K562 (cell line): ENCODE data around the gene AMFR. TPM values are rescaled to one million over a fixed set of nuclear protein-coding genes. Genes with fewer than 3 reads are reported as not detected.

Experiments used
- ATAC-seq: fragments of 200-7000 bp; cut with Tn5 transposase; 3 replicates; pipeline ENCODE4 v1.9.1; 2020; ENCODE audit warnings: moderate library complexity
- BruUV-seq: library from RNA; stranded (reverse); fragments of 400-500 nt; replicated peaks from 2 replicates; lab custom pipeline; 2021; lab: Mats Ljungman, UMichigan
- CTCF ChIA-PET: fragments of 300-600 bp; formaldehyde crosslinking; extraction: SDS; loops from one replicate; lab custom pipeline; 2021; ENCODE audit warnings: low intra/inter-chr PET ratio; lab: Yijun Ruan, JAX
- POLR2A ChIA-PET: fragments of 300-600, 350-650 bp; sonication (Branson Sonifier 250); formaldehyde crosslinking; extraction: SDS; loops from one replicate; lab custom pipeline; 2021; ENCODE audit warnings: antibody characterized with exemption, inconsistent platforms; lab: Yijun Ruan, JAX
- DNase-seq, 4 experiments: peaks; one replicate each; pipeline versions ENCODE4 v3.0.0 to v3.0.0-alpha.2; 2011 to 2018; ENCODE audit warnings: low spot score in 3 of 4, mixed read lengths in 3 of 4; ENCODE audit errors: extremely low read depth in 1 of 4
- FAIRE-seq: peaks from 2 replicates; lab custom pipeline; 2011; peaks lifted over from hg19 to GRCh38; lab: Jason Lieb, UNC
- H2AFZ ChIP-seq: 2 replicates; pipeline ENCODE4 v1.6.0; 2011; ENCODE audit warnings: low read depth, low read length, control low read depth, inconsistent platforms
- H3K27ac ChIP-seq: fragments of 200-600 bp; 3 replicates; pipeline ENCODE4 v1.8.0; 2011; ENCODE audit warnings: low read depth, mild to moderate bottlenecking, control low read depth, inconsistent platforms, low read length, moderate library complexity, mixed read lengths; ENCODE audit errors: extremely low read depth
- H3K27me3 ChIP-seq, 2 experiments: fragments of 300-600 bp in 1 of 2; 2 replicates in 1 of 2; 3 replicates in 1 of 2; pipeline versions ENCODE4 v1.6.0 to v1.8.0; 2011; ENCODE audit warnings: inconsistent platforms in 2 of 2, low read length in 2 of 2, mild to moderate bottlenecking in 1 of 2, mixed read lengths in 1 of 2, moderate library complexity in 1 of 2; ENCODE audit not compliant: control insufficient read depth in 2 of 2, insufficient read depth in 2 of 2
- H3K36me3 ChIP-seq: fragments of 300-600 bp; 3 replicates; pipeline ENCODE4 v1.8.0; 2011; ENCODE audit warnings: mild to moderate bottlenecking, low read length, inconsistent platforms; ENCODE audit not compliant: control insufficient read depth, insufficient read depth
- H3K4me1 ChIP-seq, 2 experiments: fragments of 200-600 bp in 1 of 2; replicated peaks in 1 of 2; 2 replicates in 1 of 2; 3 replicates in 1 of 2; pipeline versions ENCODE4 v1.5.1 to v1.8.0; 2011; ENCODE audit warnings: inconsistent platforms in 2 of 2, low read length in 2 of 2, mild to moderate bottlenecking in 1 of 2, mixed read lengths in 1 of 2, moderate library complexity in 1 of 2; ENCODE audit not compliant: control insufficient read depth in 2 of 2, insufficient read depth in 2 of 2
- H3K4me2 ChIP-seq: 2 replicates; pipeline ENCODE4 v1.6.1; 2011; ENCODE audit warnings: low read length, control low read depth, inconsistent platforms, mixed read lengths; ENCODE audit not compliant: insufficient read depth
- H3K4me3 ChIP-seq: fragments of 200-600 bp; sonication (generic), shearing (Covaris generic); 2 replicates; pipeline ENCODE4 v1.5.1; 2016; ENCODE audit warnings: control low read depth, inconsistent platforms
- H3K79me2 ChIP-seq: fragments of 200-600 bp; 3 replicates; pipeline ENCODE4 v1.8.0; 2011; ENCODE audit warnings: low read length, inconsistent platforms; ENCODE audit not compliant: control insufficient read depth, insufficient read depth
- H3K9ac ChIP-seq, 2 experiments: 2 replicates each; pipeline versions ENCODE4 v1.6.0 to v1.6.1; 2011; ENCODE audit warnings: low read depth in 2 of 2, low read length in 2 of 2, control low read depth in 1 of 2, inconsistent platforms in 1 of 2, mild to moderate bottlenecking in 1 of 2, mixed read lengths in 1 of 2; ENCODE audit not compliant: insufficient read depth in 1 of 2
- H3K9me1 ChIP-seq: one replicate; pipeline ENCODE4 v1.6.0; 2011; ENCODE audit warnings: inconsistent platforms, mild to moderate bottlenecking, low read length, moderate library complexity; ENCODE audit not compliant: control insufficient read depth, insufficient read depth
- H3K9me3 ChIP-seq: replicated peaks from 2 replicates; pipeline ENCODE4 v1.5.1; 2011; ENCODE audit warnings: low read depth, low read length, inconsistent platforms; ENCODE audit not compliant: control insufficient read depth, insufficient read depth
- H4K20me1 ChIP-seq: replicated peaks from 2 replicates; pipeline ENCODE4 v1.6.1; 2011; ENCODE audit warnings: low read length, inconsistent platforms, mixed read lengths; ENCODE audit not compliant: control insufficient read depth, insufficient read depth
- CBFB ChIP-seq: sonication (generic); formaldehyde crosslinking; IDR thresholded peaks from 2 replicates; pipeline ENCODE4 v1.4.0; 2020; ENCODE audit warnings: mild to moderate bottlenecking, missing genetic modification reagents
- DEAF1 ChIP-seq: fragments of 450-650 bp; formaldehyde crosslinking; IDR thresholded peaks from 2 replicates; pipeline ENCODE4 v1.4.0; 2020; ENCODE audit warnings: mild to moderate bottlenecking, moderate library complexity
- ELF1 ChIP-seq: fragments of 200-800 bp; sonication (Bioruptor generic); IDR thresholded peaks from 2 replicates; pipeline ENCODE4 v1.6.1; 2016; ENCODE audit warnings: missing genetic modification characterization, missing compliant biosample characterization
- HES1 ChIP-seq: fragments of 450-650 bp; IDR thresholded peaks from 2 replicates; pipeline ENCODE4 v1.6.1; 2016; ENCODE audit warnings: low read depth, mild to moderate bottlenecking, moderate library complexity
- KDM4B ChIP-seq, 2 experiments: fragments of 450-650 bp in 1 of 2; sonication (generic) in 1 of 2; IDR thresholded peaks; 2 replicates each; pipeline ENCODE4 v1.6.1; 2016 to 2017; ENCODE audit warnings: borderline replicate concordance in 2 of 2, antibody characterized with exemption in 1 of 2, low read depth in 1 of 2, mild to moderate bottlenecking in 1 of 2
- KLF6 ChIP-seq: fragments of 250-450 bp; sonication (Bioruptor Pico); IDR thresholded peaks from 2 replicates; pipeline ENCODE4 v1.4.0; 2020; ENCODE audit warnings: mild to moderate bottlenecking, moderate library complexity, borderline replicate concordance
- WGBS: fragments of 100-300 bp; shearing (Covaris generic); methylation state at CpG from one replicate; pipeline ENCODE4 v1.1.6; 2016; ENCODE audit warnings: low coverage, mixed read lengths; ENCODE audit not compliant: insufficient coverage; ENCODE audit errors: missing lambda C conversion rate; 5-methylcytosine and 5-hydroxymethylcytosine counted together
- in situ Hi-C: fragments of 300-500 bp; cut with MboI; formaldehyde crosslinking; loops from 4 replicates; pipeline ENCODE4 v1.15.0; 2018; ENCODE audit warnings: inconsistent platforms, mixed read lengths
- intact Hi-C: fragments of 100-400 bp; cut with micrococcal nuclease; formaldehyde crosslinking; loops from 2 replicates; pipeline ENCODE4 v1.14.2; 2022
- polyA plus RNA-seq, 8 experiments: library from polyadenylated mRNA; depleted of rRNA in 4 of 8; stranded (reverse) in 5 of 8; unstranded in 3 of 8; fragments of >200 nt; fragmentation: Nextera tagmentation in 2 of 8; fragmentation: Illumina TruSeq in 1 of 8; extraction: Ambion mirVana in 2 of 8; extraction: Trizol in 1 of 8; gene quantifications; 2 replicates each; pipeline versions ENCODE4 v1.2.1 to v1.2.3, GENCODE V29; 2011 to 2014; ENCODE audit warnings: inconsistent platforms in 1 of 8, missing spikeins in 1 of 8
- total RNA-seq, 7 experiments: library from RNA; depleted of rRNA in 6 of 7; stranded (reverse); fragments of >200 nt in 6 of 7; fragmentation: Illumina TruSeq in 2 of 7; extraction: Trizol in 2 of 7; gene quantifications; 2 replicates each; pipeline versions ENCODE4 v1.2.1 to v1.2.3, GENCODE V29; 2011 to 2021; ENCODE audit warnings: low replicate concordance in 1 of 7

Gene AMFR
- total and polyA plus RNA-seq, 9 of the 15 experiments (the other 6 are each of a cell fraction or from before 2014, with no cell fraction given), result 15.6 to 113 (median 58.4) TPM

GRCh38 chr16:56457927-56458470 lies 32.7 kb upstream of the AMFR start:
- DNase-seq, result no peak
- intact Hi-C loops, result no loop called here
- no peaks in the 10 kb centered on the region for H3K27me3 ChIP-seq
- H3K9me3 ChIP-seq, result no peaks in the 10 kb centered on the region
- BruUV-seq, result no TSS peak
- H3K9ac ChIP-seq, result no peak overlapping the region
- H3K36me3 ChIP-seq, result peaks cover 87% of the 10 kb centered on the region
- H3K27ac ChIP-seq, result no peak overlapping the region
- no peak for TF ChIP-seq DEAF1 (CRISPR knock-in tag)
- TF ChIP-seq KLF6 (CRISPR knock-in tag), result no peak
- no peak for TF ChIP-seq HES1
- TF ChIP-seq CBFB, result no peak
- no peak for TF ChIP-seq KDM4B (IDR thresholded peaks at IDR 0.05; ENCODE audit: borderline replicate concordance in 2 of 2, low read depth in 1 of 2)
- TF ChIP-seq ELF1 (tag), result no peak
- H3K4me2 ChIP-seq, result no peak overlapping the region
- no peak overlapping the region for H3K4me3 ChIP-seq
- in situ Hi-C loops, result no loop called here
- H3K4me1 ChIP-seq, result peaks cover 4 to 22% of the 10 kb centered on the region in 2 experiments; a peak in 4 of 5 replicates
- ChIA-PET POLR2A (no interaction called here), CTCF (no interaction called here)
- peaks cover 20% of the 10 kb centered on the region for H3K79me2 ChIP-seq
- no peak for ATAC-seq
- H4K20me1 ChIP-seq, result no peaks in the 10 kb centered on the region
- WGBS, result 87% methylated on average over 6 of the region's 6 CpGs
- FAIRE-seq, result no peak
- H2AFZ ChIP-seq, result no peak overlapping the region
- no peaks in the 10 kb centered on the region for H3K9me1 ChIP-seq
